HG03196 (cell line): Measurements from ENCODE around the gene BOLL.
"Not testable (repeated sequence)": the region's sequence is repeated elsewhere in the genome, so short reads cannot be mapped to it uniquely, and the experiment has no call there.

ENCODE experiments used
- ATAC-seq: cut with Tn5 transposase; IDR thresholded peaks from one replicate; pipeline ENCODE4 v1.9.1; 2021; ENCODE audit not compliant: unreplicated experiment

BOLL gene

GRCh38 chr2:197784956-197785941, at the start of gene BOLL:
BOLL (minus strand) TSS chr2:197785319; CDS start chr2:197781850, 3,469 bp downstream.
- ATAC-seq: no peak

- not testable (repeated sequence) for ATAC-seq
These were observed 49.7 kb upstream of the BOLL start for GRCh38 chr2:197834771-197835170.

GRCh38 chr2:197828464-197829135, 43.5 kb upstream of the BOLL start:
- ATAC-seq: no peak

- ATAC-seq: no peak
These were observed 42.5 kb upstream of the BOLL start for GRCh38 chr2:197827618-197828017.

GRCh38 chr2:197822333-197822732, 37.2 kb upstream of the BOLL start:
- no peak for ATAC-seq

- ATAC-seq: no peak
These were observed 36.6 kb upstream of the BOLL start for GRCh38 chr2:197821550-197822289.

GRCh38 chr2:197814526-197814925, 29.4 kb upstream of the BOLL start:
- no peak for ATAC-seq

- no peak for ATAC-seq
These were observed 28.1 kb upstream of the BOLL start for GRCh38 chr2:197813093-197813787.

GRCh38 chr2:197810491-197810890, 25.4 kb upstream of the BOLL start:
- ATAC-seq: no peak

GRCh38 chr2:197810016-197810415, 24.9 kb upstream of the BOLL start:
- ATAC-seq: no peak

GRCh38 chr2:197809064-197809463, 23.9 kb upstream of the BOLL start:
- ATAC-seq: no peak

GRCh38 chr2:197805715-197806633, 20.9 kb upstream of the BOLL start:
- no peak for ATAC-seq

- ATAC-seq: peak; percentile 16
These were observed 19.9 kb upstream of the BOLL start for GRCh38 chr2:197804758-197805714.

- peak; percentile 100 for ATAC-seq
These were observed 19.1 kb upstream of the BOLL start, which contains the start of gene PLCL1 for GRCh38 chr2:197804049-197804757. PLCL1 (plus strand) TSS chr2:197804593.

GRCh38 chr2:197803033-197803444, 17.9 kb upstream of the BOLL start:
- ATAC-seq: peak; percentile 32

- ATAC-seq: no peak
These were observed 15.9 kb upstream of the BOLL start for GRCh38 chr2:197801033-197801432.

GRCh38 chr2:197800091-197800490, 15.0 kb upstream of the BOLL start:
- ATAC-seq: no peak

- no peak for ATAC-seq
These were observed 13.9 kb upstream of the BOLL start for GRCh38 chr2:197799068-197799467.
